ENCODE data around the gene AMBP.

AMBP gene

DNA sequence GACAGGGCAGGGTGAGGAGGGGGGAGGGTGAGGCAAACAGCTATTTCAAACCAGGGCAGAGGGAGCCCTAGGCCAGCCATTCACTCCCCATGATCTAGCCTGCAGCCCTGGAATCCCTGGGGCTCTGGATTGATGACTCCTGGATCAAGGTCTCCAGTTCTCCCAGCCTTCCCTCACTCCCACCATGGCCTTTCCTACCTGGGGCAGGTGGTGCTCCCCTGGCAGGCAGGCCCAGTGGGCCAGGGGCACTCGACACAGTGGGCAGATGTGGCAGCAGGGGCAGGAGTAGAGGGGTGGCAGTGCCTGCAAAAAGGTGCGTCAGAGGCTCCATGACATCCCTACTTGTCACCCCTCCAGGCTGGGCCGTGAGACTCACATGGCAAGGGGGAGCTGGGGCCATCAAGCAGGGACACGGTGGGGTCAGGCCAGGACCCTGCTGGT is 15.0 kb upstream of the AMBP start:
- ChIA-PET POLR2A (no interaction called here), CTCF (interaction anchor here (0.6 to 4.7 kb wide), 5 partner anchors 10 to 198 kb away, joined by 3 to 54 read pairs (median 9); no protein-coding TSS in a partner anchor)
- Histone ChIP-seq H3K9me3 (ENCODE audit: control insufficient read depth, insufficient read depth, low read depth, low read length) (no peaks in the 10 kb centered on the region), H3K4me1 (ENCODE audit: control insufficient read depth, insufficient read depth, low read length) (no peaks in the 10 kb centered on the region), H3K27ac (ENCODE audit: extremely low read depth, low read depth, low read length) (no peak overlapping the region), H3K36me3 (ENCODE audit: control insufficient read depth in 2 of 2, insufficient read depth in 1 of 2, low read length in 2 of 2) (no peaks in the 10 kb centered on the region), H3K4me3 (ENCODE audit: low read depth, low read length) (no peak overlapping the region)
- TF ChIP-seq ZNF19 (tag by site-specific recombination; IDR thresholded peaks at IDR 0.05; ENCODE audit: low read depth) (no peak), ZNF266 (tag by site-specific recombination; IDR thresholded peaks at IDR 0.05; ENCODE audit: low read depth) (no peak), ZNF596 (tag by site-specific recombination; IDR thresholded peaks at IDR 0.05) (no peak), FEZF1 (tag by site-specific recombination; IDR thresholded peaks at IDR 0.05) (no peak), ZNF623 (tag by site-specific recombination; IDR thresholded peaks at IDR 0.05) (no peak)
- TF ChIP-seq, protein P1, sequence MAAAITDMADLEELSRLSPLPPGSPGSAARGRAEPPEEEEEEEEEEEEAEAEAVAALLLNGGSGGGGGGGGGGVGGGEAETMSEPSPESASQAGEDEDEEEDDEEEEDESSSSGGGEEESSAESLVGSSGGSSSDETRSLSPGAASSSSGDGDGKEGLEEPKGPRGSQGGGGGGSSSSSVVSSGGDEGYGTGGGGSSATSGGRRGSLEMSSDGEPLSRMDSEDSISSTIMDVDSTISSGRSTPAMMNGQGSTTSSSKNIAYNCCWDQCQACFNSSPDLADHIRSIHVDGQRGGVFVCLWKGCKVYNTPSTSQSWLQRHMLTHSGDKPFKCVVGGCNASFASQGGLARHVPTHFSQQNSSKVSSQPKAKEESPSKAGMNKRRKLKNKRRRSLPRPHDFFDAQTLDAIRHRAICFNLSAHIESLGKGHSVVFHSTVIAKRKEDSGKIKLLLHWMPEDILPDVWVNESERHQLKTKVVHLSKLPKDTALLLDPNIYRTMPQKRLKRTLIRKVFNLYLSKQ (tag by site-specific recombination; IDR thresholded peaks at IDR 0.05; ENCODE audit: borderline replicate concordance): no peak

DNA sequence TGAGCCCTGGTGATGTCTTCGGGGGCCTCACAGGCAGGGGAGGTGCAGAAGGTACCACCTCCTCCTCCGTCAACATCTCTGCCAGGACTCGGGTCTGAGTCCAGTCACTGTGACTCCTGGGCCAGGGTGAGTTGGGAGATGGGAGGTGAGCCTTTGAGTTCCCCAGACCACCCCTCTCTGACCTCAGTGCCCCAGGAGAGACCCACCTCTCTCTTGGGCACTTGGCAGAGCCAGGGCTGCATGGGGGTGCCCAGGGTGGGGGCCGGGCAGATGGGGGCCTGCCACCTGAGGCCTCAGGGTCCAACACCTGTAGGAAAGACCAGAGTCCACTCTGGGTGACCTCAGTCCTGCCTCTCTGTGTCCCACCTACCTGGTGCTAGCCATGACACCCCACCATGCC is 14.2 kb upstream of the AMBP start:
- ChIA-PET POLR2A (no interaction called here), CTCF (interaction anchor here (0.6 to 4.7 kb wide), 3 partner anchors 9 to 199 kb away, joined by 3 to 54 read pairs (median 3); no protein-coding TSS in a partner anchor)
- H3K36me3 ChIP-seq (ENCODE audit: control insufficient read depth in 2 of 2, insufficient read depth in 1 of 2, low read length in 2 of 2): no peaks in the 10 kb centered on the region
- TF ChIP-seq ZNF791 (tag by site-specific recombination; IDR thresholded peaks at IDR 0.05): no peak
- no peak for TF ChIP-seq MZF1 (tag by site-specific recombination; IDR thresholded peaks at IDR 0.05; ENCODE audit: borderline replicate concordance)
- TF ChIP-seq, protein P2, sequence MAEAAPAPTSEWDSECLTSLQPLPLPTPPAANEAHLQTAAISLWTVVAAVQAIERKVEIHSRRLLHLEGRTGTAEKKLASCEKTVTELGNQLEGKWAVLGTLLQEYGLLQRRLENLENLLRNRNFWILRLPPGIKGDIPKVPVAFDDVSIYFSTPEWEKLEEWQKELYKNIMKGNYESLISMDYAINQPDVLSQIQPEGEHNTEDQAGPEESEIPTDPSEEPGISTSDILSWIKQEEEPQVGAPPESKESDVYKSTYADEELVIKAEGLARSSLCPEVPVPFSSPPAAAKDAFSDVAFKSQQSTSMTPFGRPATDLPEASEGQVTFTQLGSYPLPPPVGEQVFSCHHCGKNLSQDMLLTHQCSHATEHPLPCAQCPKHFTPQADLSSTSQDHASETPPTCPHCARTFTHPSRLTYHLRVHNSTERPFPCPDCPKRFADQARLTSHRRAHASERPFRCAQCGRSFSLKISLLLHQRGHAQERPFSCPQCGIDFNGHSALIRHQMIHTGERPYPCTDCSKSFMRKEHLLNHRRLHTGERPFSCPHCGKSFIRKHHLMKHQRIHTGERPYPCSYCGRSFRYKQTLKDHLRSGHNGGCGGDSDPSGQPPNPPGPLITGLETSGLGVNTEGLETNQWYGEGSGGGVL (tag by site-specific recombination; IDR thresholded peaks at IDR 0.05): no peak
- no peak for TF ChIP-seq ZNF354C (tag by site-specific recombination; IDR thresholded peaks at IDR 0.05; ENCODE audit: borderline replicate concordance, low read depth)
- no peaks in the 10 kb centered on the region for H3K9me3 ChIP-seq (ENCODE audit: control insufficient read depth, insufficient read depth, low read depth, low read length)
- H3K4me3 ChIP-seq (ENCODE audit: low read depth, low read length): no peak overlapping the region
- no peak overlapping the region for H3K27ac ChIP-seq (ENCODE audit: extremely low read depth, low read depth, low read length)
- H3K4me1 ChIP-seq (ENCODE audit: control insufficient read depth, insufficient read depth, low read length): no peaks in the 10 kb centered on the region

GRCh38 chr9:114091711-114092110 is 13.6 kb upstream of the AMBP start:
- no peaks in the 10 kb centered on the region for H3K4me1 ChIP-seq (ENCODE audit: control insufficient read depth, insufficient read depth, low read length)
- H3K27ac ChIP-seq (ENCODE audit: extremely low read depth, low read depth, low read length): no peak overlapping the region
- H3K4me3 ChIP-seq (ENCODE audit: low read depth, low read length): no peak overlapping the region
- no peaks in the 10 kb centered on the region for H3K36me3 ChIP-seq (ENCODE audit: control insufficient read depth in 2 of 2, insufficient read depth in 1 of 2, low read length in 2 of 2)
- no peaks in the 10 kb centered on the region for H3K9me3 ChIP-seq (ENCODE audit: control insufficient read depth, insufficient read depth, low read depth, low read length)
- CTCF ChIA-PET: interaction anchor here (0.6 to 1.4 kb wide), 4 partner anchors 9 to 16 kb away, joined by 3 to 11 read pairs (median 6); no protein-coding TSS in a partner anchor
- POLR2A ChIA-PET: no interaction called here
- TF ChIP-seq ZNF623 (tag by site-specific recombination; IDR thresholded peaks at IDR 0.05) (no peak), KLF8 (tag by site-specific recombination; IDR thresholded peaks at IDR 0.05) (no peak), ZNF280D (tag by site-specific recombination; IDR thresholded peaks at IDR 0.05) (no peak), ZNF112 (tag by site-specific recombination; IDR thresholded peaks at IDR 0.05) (no peak), SP3 (tag by site-specific recombination; IDR thresholded peaks at IDR 0.05) (no peak), ZNF658 (tag by site-specific recombination; IDR thresholded peaks at IDR 0.05) (no peak), HOXD13 (CRISPR knock-in tag; IDR thresholded peaks at IDR 0.05; ENCODE audit: borderline replicate concordance) (no peak), ZNF239 (tag by site-specific recombination; IDR thresholded peaks at IDR 0.05) (no peak), SCRT1 (tag by site-specific recombination; IDR thresholded peaks at IDR 0.05; ENCODE audit: borderline replicate concordance) (no peak), ZNF621 (tag by site-specific recombination; IDR thresholded peaks at IDR 0.05) (no peak), ZNF510 (tag by site-specific recombination; IDR thresholded peaks at IDR 0.05; ENCODE audit: insufficient replicate concordance) (no peak)
- TF ChIP-seq, protein P2 (tag by site-specific recombination; IDR thresholded peaks at IDR 0.05): no peak
